Upper lobe of left lung (tissue), 6 donors: Measurements from ENCODE around the gene PLSCR4. TPM values are rescaled to one million over a fixed set of nuclear protein-coding genes. Genes with fewer than 3 reads are reported as not detected.

ENCODE experiments used
- ATAC-seq, 2 donors: fragments of 200-7000 bp; cut with Tn5 transposase; one replicate each; pipeline ENCODE4 v1.9.1; 2022; ENCODE audit warnings: mild to moderate bottlenecking in 2 of 2, moderate library complexity in 2 of 2; ENCODE audit not compliant: low FRiP score in 2 of 2
- DNase-seq, 2 donors: peaks; one replicate each; pipeline ENCODE4 v3.0.0-alpha.2; 2019 to 2020
- H3K27ac ChIP-seq, 4 donors: fragments of 200-600 bp; sonication (generic); one replicate each; pipeline ENCODE4 v1.5.1; 2016 to 2019
- H3K27me3 ChIP-seq, 4 donors: fragments of 200-600 bp; sonication (generic); one replicate each; pipeline ENCODE4 v1.5.1; 2017 to 2019
- H3K36me3 ChIP-seq, 4 donors: fragments of 200-600 bp; sonication (generic); one replicate each; pipeline ENCODE4 v1.5.1; 2016 to 2019
- H3K4me1 ChIP-seq, 4 donors: fragments of 200-600 bp; sonication (generic); one replicate each; pipeline ENCODE4 v1.5.1; 2018 to 2019
- H3K4me3 ChIP-seq, 4 donors: fragments of 200-600 bp; sonication (generic); one replicate each; pipeline ENCODE4 v1.5.1; 2017 to 2019; ENCODE audit warnings: mild to moderate bottlenecking in 2 of 4, moderate library complexity in 1 of 4
- H3K9me3 ChIP-seq, 4 donors: fragments of 200-600 bp; sonication (generic); one replicate each; pipeline ENCODE4 v1.5.1; 2018 to 2019
- EP300 ChIP-seq, 4 donors: sonication (generic); formaldehyde crosslinking; IDR thresholded peaks; one replicate each; pipeline ENCODE4 v1.5.1; 2017; ENCODE audit warnings: antibody characterized with exemption in 4 of 4, control low read depth in 2 of 4
- POLR2A ChIP-seq, 4 donors: fragments of 450-650 bp; IDR thresholded peaks; one replicate each; pipeline ENCODE4 v1.5.1; 2016 to 2017; ENCODE audit warnings: antibody characterized with exemption in 4 of 4, mild to moderate bottlenecking in 2 of 4
- POLR2AphosphoS5 ChIP-seq, 2 donors: sonication (generic); formaldehyde crosslinking; IDR thresholded peaks; one replicate each; pipeline ENCODE4 v1.5.1; 2017; ENCODE audit warnings: antibody characterized with exemption in 2 of 2
- WGBS, 2 donors: methylation state at CpG; one replicate each; pipeline ENCODE4 v1.1.5; 2017 to 2018; 5-methylcytosine and 5-hydroxymethylcytosine counted together
- total RNA-seq, 6 donors: library from RNA; depleted of rRNA in 4 of 6; stranded (reverse); fragments of >200 nt in 4 of 6; gene quantifications; one replicate each; pipeline versions ENCODE4 v1.1.0 to v1.2.1, GENCODE V29; 2016 to 2021
- TF ChIP-seq, protein P1 (sequence below), 6 experiments: fragments of 450-650 bp in 4 of 6; fragments of 200-600 bp in 2 of 6; sonication (generic) in 2 of 6; IDR thresholded peaks; one replicate each; pipeline ENCODE4 v1.5.1; 2016 to 2019; ENCODE audit warnings: antibody characterized with exemption in 6 of 6
- donor health status: DM: no; HTN: no; CAD: no; lungs with moderate emphysema.
- donor health status: DM: no; HTN: yes; CAD: no; lungs with severe emphysema.

Gene PLSCR4
- total RNA-seq, 6 donors from 2014 or later = 16.8 to 56.4 (median 37.8) TPM

- H3K27ac ChIP-seq = no peak overlapping the region
- DNase-seq = no peak
- ATAC-seq = no peak
Measured at GRCh38 chr3:146279013-146279412, 28.1 kb upstream of the PLSCR4 start.

GRCh38 chr3:146277953-146278631, 27.2 kb upstream of the PLSCR4 start:
- TF ChIP-seq POLR2AphosphoS5 (IDR thresholded peaks at IDR 0.05) = no peak
- TF ChIP-seq EP300 (IDR thresholded peaks at IDR 0.05) = no peak
- TF ChIP-seq, protein P1, sequence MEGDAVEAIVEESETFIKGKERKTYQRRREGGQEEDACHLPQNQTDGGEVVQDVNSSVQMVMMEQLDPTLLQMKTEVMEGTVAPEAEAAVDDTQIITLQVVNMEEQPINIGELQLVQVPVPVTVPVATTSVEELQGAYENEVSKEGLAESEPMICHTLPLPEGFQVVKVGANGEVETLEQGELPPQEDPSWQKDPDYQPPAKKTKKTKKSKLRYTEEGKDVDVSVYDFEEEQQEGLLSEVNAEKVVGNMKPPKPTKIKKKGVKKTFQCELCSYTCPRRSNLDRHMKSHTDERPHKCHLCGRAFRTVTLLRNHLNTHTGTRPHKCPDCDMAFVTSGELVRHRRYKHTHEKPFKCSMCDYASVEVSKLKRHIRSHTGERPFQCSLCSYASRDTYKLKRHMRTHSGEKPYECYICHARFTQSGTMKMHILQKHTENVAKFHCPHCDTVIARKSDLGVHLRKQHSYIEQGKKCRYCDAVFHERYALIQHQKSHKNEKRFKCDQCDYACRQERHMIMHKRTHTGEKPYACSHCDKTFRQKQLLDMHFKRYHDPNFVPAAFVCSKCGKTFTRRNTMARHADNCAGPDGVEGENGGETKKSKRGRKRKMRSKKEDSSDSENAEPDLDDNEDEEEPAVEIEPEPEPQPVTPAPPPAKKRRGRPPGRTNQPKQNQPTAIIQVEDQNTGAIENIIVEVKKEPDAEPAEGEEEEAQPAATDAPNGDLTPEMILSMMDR (IDR thresholded peaks at IDR 0.05) = no peak
- no peak for TF ChIP-seq POLR2A (IDR thresholded peaks at IDR 0.05)
- no peak for DNase-seq
- no peak overlapping the region for H3K4me3 ChIP-seq
- 76 to 86% methylated on average over 2 of the region's 2 CpGs for WGBS, 2 donors
- no peaks in the 10 kb centered on the region for H3K36me3 ChIP-seq
- no peaks in the 10 kb centered on the region for H3K27me3 ChIP-seq
- no peaks in the 10 kb centered on the region for H3K9me3 ChIP-seq
- peak in 1 of 2 donors; percentile 68 for ATAC-seq
- H3K27ac ChIP-seq = peak overlapping the region in 2 of 4 donors; percentile 13 to 15
- peaks cover 0 to 15% (median 7%) of the 10 kb centered on the region in 4 donors for H3K4me1 ChIP-seq

More at GRCh38 chr3:146279013-146279412, 28.1 kb upstream of the PLSCR4 start:
- Histone ChIP-seq H3K4me1 (peaks cover 0 to 15% (median 7%) of the 10 kb centered on the region in 4 donors), H3K4me3 (no peak overlapping the region), H3K9me3 (no peaks in the 10 kb centered on the region), H3K36me3 (no peaks in the 10 kb centered on the region), H3K27me3 (no peaks in the 10 kb centered on the region)
- WGBS, 2 donors = 78 to 83% methylated on average over 2 of the region's 2 CpGs
- TF ChIP-seq POLR2AphosphoS5 (IDR thresholded peaks at IDR 0.05) (no peak), POLR2A (IDR thresholded peaks at IDR 0.05) (no peak)

DNA sequence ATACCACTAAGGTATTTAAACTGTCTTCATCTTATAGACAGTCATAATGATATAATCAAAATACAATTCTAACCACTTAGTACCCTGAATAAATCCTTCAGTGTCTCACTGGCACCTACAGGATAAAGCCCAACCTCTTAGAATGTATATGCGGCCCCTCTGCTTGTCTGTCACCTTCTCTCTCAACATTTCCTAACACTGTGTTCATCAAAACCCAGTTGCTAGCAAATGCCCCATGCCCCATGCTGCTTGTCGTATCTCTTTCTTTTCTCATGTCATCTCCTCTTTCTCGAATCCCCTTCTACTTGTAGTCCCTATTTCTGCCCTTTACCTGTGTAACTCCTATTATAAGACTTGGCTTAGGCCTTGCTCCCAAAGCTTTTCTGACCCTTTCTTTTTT, 24.6 kb upstream of the PLSCR4 start:
- no peak for TF ChIP-seq POLR2A (IDR thresholded peaks at IDR 0.05)
- no peak for TF ChIP-seq EP300 (IDR thresholded peaks at IDR 0.05)
- TF ChIP-seq, protein P1 (IDR thresholded peaks at IDR 0.05) = no peak
- TF ChIP-seq POLR2AphosphoS5 (IDR thresholded peaks at IDR 0.05) = no peak
- no peak overlapping the region for H3K4me3 ChIP-seq
- no peak for ATAC-seq
- peak overlapping the region in 1 of 4 donors; percentile 40 for H3K27ac ChIP-seq
- H3K36me3 ChIP-seq = no peaks in the 10 kb centered on the region
- H3K9me3 ChIP-seq = no peaks in the 10 kb centered on the region
- no peaks in the 10 kb centered on the region for H3K27me3 ChIP-seq
- WGBS, 2 donors = 92 to 98% methylated on average over 3 of the region's 3 CpGs
- no peak for DNase-seq
- peaks cover 0 to 11% (median 7%) of the 10 kb centered on the region in 4 donors for H3K4me1 ChIP-seq

DNA sequence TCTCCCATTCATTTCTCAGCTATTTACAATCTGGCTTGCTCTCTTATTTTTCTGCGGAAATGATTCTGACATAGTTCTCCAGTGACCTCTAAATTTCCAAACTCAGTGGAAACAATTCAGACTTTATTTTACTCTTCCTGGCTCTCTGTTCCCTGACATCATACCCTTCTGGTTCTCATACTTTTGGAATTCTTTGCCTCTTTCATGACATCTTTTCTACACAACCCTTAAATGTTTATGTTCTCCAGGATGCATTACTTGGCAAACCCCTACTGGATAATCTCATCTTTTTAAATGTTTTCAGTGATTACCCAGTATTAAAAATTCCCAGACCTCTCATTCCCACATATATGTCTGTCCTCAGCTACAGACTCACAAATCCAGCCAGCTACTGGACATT, 23.9 kb upstream of the PLSCR4 start:
- peak overlapping the region in 1 of 4 donors; percentile 40 for H3K27ac ChIP-seq
- no peaks in the 10 kb centered on the region for H3K9me3 ChIP-seq
- DNase-seq (no peak), ATAC-seq (peak in 1 of 2 donors; percentile 79)
- peaks cover 0 to 11% (median 7%) of the 10 kb centered on the region in 4 donors for H3K4me1 ChIP-seq
- no peaks in the 10 kb centered on the region for H3K36me3 ChIP-seq
- 66 to 89% methylated on average over 1 of the region's 1 CpG for WGBS, 2 donors
- no peaks in the 10 kb centered on the region for H3K27me3 ChIP-seq
- H3K4me3 ChIP-seq = no peak overlapping the region
- TF ChIP-seq, protein P1 (IDR thresholded peaks at IDR 0.05) = no peak
- TF ChIP-seq POLR2A (IDR thresholded peaks at IDR 0.05) (no peak), EP300 (IDR thresholded peaks at IDR 0.05) (no peak), POLR2AphosphoS5 (IDR thresholded peaks at IDR 0.05) (no peak)

DNA sequence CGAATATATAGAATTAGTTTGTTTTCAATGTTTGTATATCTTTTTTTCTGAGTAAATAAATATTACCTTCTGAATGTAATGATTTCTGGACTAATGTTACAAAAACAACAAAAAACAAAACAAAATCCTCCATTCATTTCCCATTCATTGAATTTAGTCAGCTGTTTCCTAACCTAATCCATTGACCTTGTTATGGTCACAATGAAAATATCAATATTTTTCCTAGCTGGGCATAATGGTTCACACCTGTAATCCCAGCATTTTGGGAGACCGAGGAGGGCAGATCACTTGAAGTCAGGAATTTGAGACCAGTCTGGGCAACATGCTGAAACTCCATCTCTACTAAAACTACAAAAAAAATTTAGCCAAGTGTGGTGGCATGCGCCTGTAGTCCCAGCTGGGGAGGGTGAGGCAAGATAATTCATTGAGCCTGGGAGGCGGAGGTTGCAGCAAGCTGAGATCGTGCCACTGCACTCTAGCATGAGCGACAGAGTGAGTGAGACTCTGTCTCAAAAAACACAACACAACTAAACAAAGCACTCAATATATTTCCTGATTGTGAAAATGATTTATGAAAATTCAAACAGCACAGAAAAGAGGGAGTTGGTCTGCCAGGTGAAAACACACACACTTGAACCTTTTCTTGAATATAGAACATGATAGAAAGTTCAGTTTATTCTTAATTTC, 23.0 kb upstream of the PLSCR4 start:
- WGBS, 2 donors = 91 to 92% methylated on average over 6 of the region's 6 CpGs
- Histone ChIP-seq H3K27me3 (no peaks in the 10 kb centered on the region), H3K4me1 (peaks cover 0 to 11% (median 7%) of the 10 kb centered on the region in 4 donors), H3K4me3 (no peak overlapping the region), H3K36me3 (no peaks in the 10 kb centered on the region), H3K9me3 (no peaks in the 10 kb centered on the region), H3K27ac (no peak overlapping the region)
- TF ChIP-seq POLR2A (IDR thresholded peaks at IDR 0.05) (no peak), POLR2AphosphoS5 (IDR thresholded peaks at IDR 0.05) (no peak), EP300 (IDR thresholded peaks at IDR 0.05) (no peak)
- TF ChIP-seq, protein P1 (IDR thresholded peaks at IDR 0.05) = no peak
- DNase-seq (no peak), ATAC-seq (no peak)
